Posterior vena cava (tissue), 2 donors: ENCODE data around the gene ABHD12. TPM values are rescaled to one million over a fixed set of nuclear protein-coding genes. Genes with fewer than 3 reads are reported as not detected.
"Not testable (repeated sequence)": the region's sequence is repeated elsewhere in the genome, so short reads cannot be mapped to it uniquely, and the experiment has no call there.

ENCODE experiments used
- DNase-seq: peaks from one replicate; pipeline ENCODE4 v3.0.0-alpha.2; 2020; ENCODE audit warnings: low spot score
- intact Hi-C, 2 donors: fragments of 100-400 bp; cut with DNase I; formaldehyde crosslinking; loops; one replicate each; pipeline versions ENCODE4 v1.14.1 to v1.14.2; 2022 to 2023
- total RNA-seq, 2 donors: library from RNA; stranded (reverse); fragmentation: NEBNext Ultra II Directional; extraction: Animal tissue kit (Norgen Biotek cat#: 25700); gene quantifications; one replicate each; pipeline ENCODE4 v1.2.1, GENCODE V29; 2021
- donor health status: DM: yes; HTN: yes; CAD: no.
- donor health status: DM: yes; HTN: yes; CAD: no.

Gene ABHD12
- total RNA-seq, 2 donors from 2014 or later, result 29.3 to 32.7 TPM

- peak; percentile 80 for DNase-seq
- intact Hi-C loops, result no loop called here
These were observed 114.7 kb downstream of the ABHD12 start for GRCh38 chr20:25275813-25276532.

- peak; percentile 70 for DNase-seq
- intact Hi-C loops, result no loop called here
These were observed 115.5 kb downstream of the ABHD12 start for GRCh38 chr20:25274891-25275812.

GRCh38 chr20:25274481-25274880, 116.2 kb downstream of the ABHD12 start:
- intact Hi-C loops, result no loop called here
- DNase-seq, result peak; percentile 72

GRCh38 chr20:25273541-25274358, 116.9 kb downstream of the ABHD12 start:
- peak; percentile 74 for DNase-seq
- intact Hi-C loops, result no loop called here

GRCh38 chr20:25273046-25273445, 117.6 kb downstream of the ABHD12 start:
- peak; percentile 70 for DNase-seq
- intact Hi-C loops, result no loop called here

- peak; percentile 65 for DNase-seq
- intact Hi-C loops, result no loop called here
These were observed 118.2 kb downstream of the ABHD12 start for GRCh38 chr20:25272223-25273000.

- peak; percentile 57 for DNase-seq
- intact Hi-C loops, result no loop called here
These were observed 119.0 kb downstream of the ABHD12 start for GRCh38 chr20:25271486-25272222.

GRCh38 chr20:25270829-25271251, 119.8 kb downstream of the ABHD12 start:
- intact Hi-C loops, result no loop called here
- DNase-seq, result peak; percentile 49

GRCh38 chr20:25269833-25270170, 120.8 kb downstream of the ABHD12 start:
- intact Hi-C loops, result no loop called here
- no peak for DNase-seq

GRCh38 chr20:25269057-25269832, 121.4 kb downstream of the ABHD12 start:
- peak; percentile 77 for DNase-seq

GRCh38 chr20:25260770-25261437, 129.7 kb downstream of the ABHD12 start:
- intact Hi-C loops, result not testable (repeated sequence)
- peak; percentile 45 for DNase-seq

More at GRCh38 chr20:25269057-25269832, 121.4 kb downstream of the ABHD12 start:
- intact Hi-C loops, result no loop called here

- intact Hi-C loops, result no loop called here
- DNase-seq, result peak; percentile 61
These were observed 130.8 kb downstream of the ABHD12 start for GRCh38 chr20:25259788-25260254.

GRCh38 chr20:25259358-25259757, 131.3 kb downstream of the ABHD12 start:
- peak; percentile 61 for DNase-seq
- intact Hi-C loops, result no loop called here

- intact Hi-C loops, result no loop called here
- DNase-seq, result no peak
These were observed 131.8 kb downstream of the ABHD12 start for GRCh38 chr20:25258828-25259227.

GRCh38 chr20:25258476-25258805, 132.2 kb downstream of the ABHD12 start:
- intact Hi-C loops, result no loop called here
- DNase-seq, result peak; percentile 71

- intact Hi-C loops, result no loop called here
- DNase-seq, result peak; percentile 55
These were observed 132.7 kb downstream of the ABHD12 start for GRCh38 chr20:25257756-25258475.
